ENCODE data around the gene FUT3. TPM values are rescaled to one million over a fixed set of nuclear protein-coding genes. Genes with fewer than 3 reads are reported as not detected.

Gene FUT3
- total RNA-seq, 1 donor from 2014 or later: 32.0 TPM

GRCh38 chr19:5801796-5802619 is 49.2 kb downstream of the FUT3 start:
- DNase-seq (ENCODE audit: low spot score): no peak

- no peak for DNase-seq (ENCODE audit: low spot score)
Observed at GRCh38 chr19:5800361-5801270, 50.6 kb downstream of the FUT3 start.

- DNase-seq (ENCODE audit: low spot score): no peak
Observed at GRCh38 chr19:5799247-5800241, 51.7 kb downstream of the FUT3 start.

- DNase-seq (ENCODE audit: low spot score): no peak
Observed at GRCh38 chr19:5798244-5798643, 53.0 kb downstream of the FUT3 start.

- DNase-seq (ENCODE audit: low spot score): no peak
Observed at GRCh38 chr19:5795382-5795919, 55.8 kb downstream of the FUT3 start.

GRCh38 chr19:5793188-5793587 is 58.1 kb downstream of the FUT3 start:
- no peak for DNase-seq (ENCODE audit: low spot score)

Other genes starting within 250 kb of the FUT3 start
- 105 TPM for gene SAFB2, start 228.7 kb downstream of the FUT3 start, total RNA-seq
- gene SAFB, start 228.4 kb downstream of the FUT3 start, total RNA-seq: 90.0 TPM
- 68.4 TPM for gene MICOS13, start 170.9 kb downstream of the FUT3 start, total RNA-seq
- 2.8 TPM for gene HSD11B1L, start 170.4 kb downstream of the FUT3 start, total RNA-seq
- 962 TPM for gene RPL36, start 161.2 kb downstream of the FUT3 start, total RNA-seq
- 61.3 TPM for gene LONP1, start 131.3 kb downstream of the FUT3 start, total RNA-seq
- gene CATSPERD, start 130.8 kb downstream of the FUT3 start, total RNA-seq: not detected
- 7.3 TPM for gene PRR22, start 66.7 kb downstream of the FUT3 start, total RNA-seq
- gene DUS3L, start 60.3 kb downstream of the FUT3 start, total RNA-seq: 41.2 TPM
- 1.0 TPM for gene NRTN, start 46.4 kb downstream of the FUT3 start, total RNA-seq
- gene FUT6, start 11.7 kb downstream of the FUT3 start, total RNA-seq: 4.7 TPM
- gene FUT5, start 19.1 kb upstream of the FUT3 start, total RNA-seq: not detected
- 177 TPM for gene NDUFA11, start 52.3 kb upstream of the FUT3 start, total RNA-seq
- gene VMAC, start 53.4 kb upstream of the FUT3 start, total RNA-seq: 9.6 TPM
- 181 TPM for gene CAPS, start 62.8 kb upstream of the FUT3 start, total RNA-seq
- gene RANBP3, start 126.7 kb upstream of the FUT3 start, total RNA-seq: 94.3 TPM